HG03159 (cell line): ENCODE data around the gene EVC2.
"Not testable (repeated sequence)": the region's sequence is repeated elsewhere in the genome, so short reads cannot be mapped to it uniquely, and the experiment has no call there.

Experiments used
- ATAC-seq: cut with Tn5 transposase; IDR thresholded peaks from one replicate; pipeline ENCODE4 v1.9.1; 2021; ENCODE audit warnings: mild to moderate bottlenecking, moderate library complexity; ENCODE audit not compliant: unreplicated experiment

EVC2 gene

GRCh38 chr4:5630762-5631161 is 77.6 kb downstream of the EVC2 start:
- no peak for ATAC-seq

GRCh38 chr4:5629542-5629941 is 78.8 kb downstream of the EVC2 start:
- ATAC-seq, result no peak

- ATAC-seq, result no peak
These were observed 81.4 kb downstream of the EVC2 start for GRCh38 chr4:5626913-5627312.

GRCh38 chr4:5622596-5622995 is 85.8 kb downstream of the EVC2 start:
- ATAC-seq, result no peak

GRCh38 chr4:5619913-5620625 is 88.3 kb downstream of the EVC2 start:
- no peak for ATAC-seq

- no peak for ATAC-seq
These were observed 90.1 kb downstream of the EVC2 start for GRCh38 chr4:5618051-5618960.

GRCh38 chr4:5616331-5616950 is 91.9 kb downstream of the EVC2 start:
- ATAC-seq, result no peak

- no peak for ATAC-seq
These were observed 92.8 kb downstream of the EVC2 start for GRCh38 chr4:5615496-5616075.

GRCh38 chr4:5611750-5612149 is 96.6 kb downstream of the EVC2 start:
- ATAC-seq, result no peak

GRCh38 chr4:5609306-5610007 is 98.9 kb downstream of the EVC2 start:
- ATAC-seq, result no peak

GRCh38 chr4:5593828-5594227 is 114.5 kb downstream of the EVC2 start:
- not testable (repeated sequence) for ATAC-seq

GRCh38 chr4:5592272-5592671 is 116.1 kb downstream of the EVC2 start:
- ATAC-seq, result no peak

- ATAC-seq, result no peak
These were observed 118.9 kb downstream of the EVC2 start for GRCh38 chr4:5589495-5589894.

- no peak for ATAC-seq
These were observed 120.3 kb downstream of the EVC2 start for GRCh38 chr4:5588046-5588445.

GRCh38 chr4:5575941-5576340 is 132.4 kb downstream of the EVC2 start:
- no peak for ATAC-seq

- no peak for ATAC-seq
These were observed 134.0 kb downstream of the EVC2 start for GRCh38 chr4:5574386-5574785.

GRCh38 chr4:5573965-5574364 is 134.4 kb downstream of the EVC2 start:
- ATAC-seq, result no peak

GRCh38 chr4:5572751-5573150 is 135.6 kb downstream of the EVC2 start:
- ATAC-seq, result no peak

GRCh38 chr4:5572114-5572513 is 136.2 kb downstream of the EVC2 start:
- ATAC-seq, result no peak

GRCh38 chr4:5571646-5572045 is 136.7 kb downstream of the EVC2 start:
- no peak for ATAC-seq

- no peak for ATAC-seq
These were observed 138.9 kb downstream of the EVC2 start for GRCh38 chr4:5569451-5569850.
